WERI-Rb-1 (cell line): ENCODE measurements around the gene PDILT.

Experiments
- DNase-seq: peaks from one replicate; pipeline ENCODE4 v3.0.0-alpha.2; 2020
- H3K27ac ChIP-seq: fragments of 250-450 bp; sonication (Bioruptor Pico); 2 replicates; pipeline ENCODE4 v1.5.1; 2020; ENCODE audit warnings: mild to moderate bottlenecking, moderate library complexity
- H3K27me3 ChIP-seq: fragments of 250-450 bp; sonication (Bioruptor Pico); 2 replicates; pipeline ENCODE4 v1.5.1; 2021; ENCODE audit warnings: mild to moderate bottlenecking, low read depth, moderate library complexity; ENCODE audit not compliant: insufficient read depth, severe bottlenecking
- H3K36me3 ChIP-seq: fragments of 250-450 bp; sonication (Bioruptor Pico); 2 replicates; pipeline ENCODE4 v1.5.1; 2020; ENCODE audit warnings: mild to moderate bottlenecking, moderate library complexity
- H3K4me3 ChIP-seq: 2 replicates; pipeline ENCODE4 v1.5.1; 2011; ENCODE audit warnings: low read depth, mild to moderate bottlenecking, control low read depth, low read length
- H3K9me3 ChIP-seq: fragments of 250-450 bp; sonication (Bioruptor Pico); 2 replicates; pipeline ENCODE4 v1.5.1; 2021; ENCODE audit warnings: mild to moderate bottlenecking, moderate library complexity; ENCODE audit not compliant: severe bottlenecking
- TF ChIP-seq, protein P1 (sequence below): IDR thresholded peaks from 2 replicates; pipeline ENCODE4 v1.5.1; 2011; ENCODE audit warnings: low read depth, mild to moderate bottlenecking, control low read depth, inconsistent platforms, low read length

PDILT gene

DNA sequence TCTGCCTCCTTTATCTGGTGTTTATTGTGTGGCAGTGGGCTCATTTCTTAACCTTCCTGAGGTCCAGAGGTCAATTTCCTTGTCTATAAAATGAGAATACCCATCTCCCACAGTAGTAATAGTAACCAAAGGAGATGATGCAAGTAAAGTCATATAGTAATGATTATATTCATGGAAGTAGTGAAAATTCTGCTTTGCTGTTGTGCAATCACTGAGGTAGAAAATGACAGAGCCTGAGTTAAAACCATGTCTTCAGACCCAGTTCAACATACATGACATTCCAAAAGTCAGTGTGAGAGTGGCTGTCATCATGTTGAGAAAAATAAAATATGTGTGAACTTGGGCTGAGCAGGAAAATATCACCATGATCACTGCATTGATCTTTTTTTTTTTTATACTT is 51.2 kb downstream of the PDILT start:
- no peak for DNase-seq
- peaks cover 61% of the 10 kb centered on the region for H3K27me3 ChIP-seq
- H3K9me3 ChIP-seq, result no peaks in the 10 kb centered on the region
- H3K4me3 ChIP-seq, result no peak overlapping the region
- no peaks in the 10 kb centered on the region for H3K36me3 ChIP-seq
- TF ChIP-seq, protein P1, sequence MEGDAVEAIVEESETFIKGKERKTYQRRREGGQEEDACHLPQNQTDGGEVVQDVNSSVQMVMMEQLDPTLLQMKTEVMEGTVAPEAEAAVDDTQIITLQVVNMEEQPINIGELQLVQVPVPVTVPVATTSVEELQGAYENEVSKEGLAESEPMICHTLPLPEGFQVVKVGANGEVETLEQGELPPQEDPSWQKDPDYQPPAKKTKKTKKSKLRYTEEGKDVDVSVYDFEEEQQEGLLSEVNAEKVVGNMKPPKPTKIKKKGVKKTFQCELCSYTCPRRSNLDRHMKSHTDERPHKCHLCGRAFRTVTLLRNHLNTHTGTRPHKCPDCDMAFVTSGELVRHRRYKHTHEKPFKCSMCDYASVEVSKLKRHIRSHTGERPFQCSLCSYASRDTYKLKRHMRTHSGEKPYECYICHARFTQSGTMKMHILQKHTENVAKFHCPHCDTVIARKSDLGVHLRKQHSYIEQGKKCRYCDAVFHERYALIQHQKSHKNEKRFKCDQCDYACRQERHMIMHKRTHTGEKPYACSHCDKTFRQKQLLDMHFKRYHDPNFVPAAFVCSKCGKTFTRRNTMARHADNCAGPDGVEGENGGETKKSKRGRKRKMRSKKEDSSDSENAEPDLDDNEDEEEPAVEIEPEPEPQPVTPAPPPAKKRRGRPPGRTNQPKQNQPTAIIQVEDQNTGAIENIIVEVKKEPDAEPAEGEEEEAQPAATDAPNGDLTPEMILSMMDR, result no peak
- H3K27ac ChIP-seq, result no peak overlapping the region

DNA sequence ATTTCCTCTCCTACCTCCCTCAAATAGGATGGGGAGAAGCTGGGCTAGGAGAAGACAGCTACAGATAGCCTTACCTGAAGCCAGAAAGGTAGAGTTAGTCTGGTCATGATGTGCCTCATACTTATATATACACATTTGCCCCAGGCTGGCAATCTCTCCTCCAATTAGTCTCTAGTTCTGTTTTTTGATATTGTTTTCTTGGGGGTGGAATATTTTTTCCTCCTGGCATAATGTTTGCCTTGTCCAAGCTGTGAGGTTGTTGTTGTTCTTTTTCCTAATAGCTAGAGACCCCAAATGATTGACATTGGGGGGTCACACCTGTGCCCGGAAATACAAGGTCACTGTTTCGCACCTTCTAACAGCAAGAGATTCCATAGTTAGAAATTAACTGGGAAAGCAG is 51.9 kb downstream of the PDILT start, which contains the start of gene UMOD:
TSS of gene UMOD (minus strand) at position 101 of the 400 bp plus-strand sequence. CDS start 1,978 bp downstream, outside the sequence.
- no peak for DNase-seq
- Histone ChIP-seq H3K36me3 (no peaks in the 10 kb centered on the region), H3K4me3 (no peak within 1 kb of the TSS), H3K9me3 (no peaks in the 10 kb centered on the region), H3K27me3 (peaks cover 69% of the 10 kb centered on the region), H3K27ac (no peak within 1 kb of the TSS)
- TF ChIP-seq, protein P1, result no peak

DNA sequence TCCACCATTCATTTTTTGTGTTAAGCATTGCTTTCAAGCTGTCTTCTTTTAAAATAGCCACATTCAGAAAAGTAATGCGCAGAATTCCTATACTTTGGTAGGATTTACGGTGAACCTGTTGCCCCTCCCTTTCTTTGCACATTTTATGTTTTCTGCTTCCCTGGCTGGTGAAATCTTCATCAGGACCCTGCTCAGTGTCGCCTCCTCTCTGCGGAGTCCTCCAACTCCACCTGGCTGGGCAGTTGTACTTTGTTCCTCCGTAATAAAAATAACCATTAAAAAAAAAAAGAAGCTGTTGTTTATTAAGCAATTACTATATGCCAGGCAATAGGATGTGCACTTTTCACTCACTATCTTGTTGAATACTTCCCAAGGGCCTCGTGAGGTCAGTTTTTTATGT is 54.9 kb downstream of the PDILT start:
- Histone ChIP-seq H3K27me3 (peaks cover 77% of the 10 kb centered on the region), H3K27ac (no peak overlapping the region), H3K9me3 (no peaks in the 10 kb centered on the region), H3K4me3 (no peak overlapping the region), H3K36me3 (no peaks in the 10 kb centered on the region)
- TF ChIP-seq, protein P1, result no peak
- no peak for DNase-seq

DNA sequence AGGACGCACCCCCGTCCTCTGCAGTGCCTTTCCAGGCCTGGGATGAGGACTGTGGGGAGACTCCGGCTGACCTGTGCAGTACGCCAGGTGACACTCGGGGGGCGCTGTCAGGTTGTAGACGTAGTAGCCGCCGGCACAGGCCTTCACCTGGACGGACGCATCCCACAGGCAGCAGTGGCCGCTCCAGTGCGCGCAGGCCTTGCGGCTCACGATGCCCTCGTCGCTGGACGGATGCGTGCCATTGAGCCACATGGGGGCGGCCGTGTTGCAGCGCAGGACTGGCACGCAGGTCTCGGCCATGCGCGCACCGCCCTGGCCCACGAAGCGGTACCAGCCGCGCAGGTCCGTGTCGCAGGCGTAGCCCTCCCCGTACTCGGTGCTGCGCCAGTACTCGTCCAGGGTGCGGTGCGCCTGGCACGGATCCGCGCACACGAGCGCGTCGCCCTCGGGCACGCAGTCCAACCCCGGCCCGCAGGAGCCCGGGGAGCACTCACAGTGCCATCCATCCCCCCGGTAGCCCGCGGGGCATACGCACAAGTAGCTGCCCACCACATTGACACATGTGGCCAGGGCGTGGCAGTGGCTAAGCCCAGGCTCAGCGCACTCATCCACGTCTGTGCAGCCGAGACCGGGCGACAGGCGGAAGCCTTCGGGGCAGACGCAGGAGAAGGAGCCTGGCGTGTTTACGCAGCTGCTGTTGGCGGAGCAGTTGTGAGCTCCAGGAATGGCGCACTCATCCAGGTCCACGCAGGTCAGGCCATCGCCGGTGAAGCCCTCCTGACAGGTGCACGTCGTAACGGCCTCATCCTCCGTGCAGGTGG is 56.0 kb downstream of the PDILT start:
- Histone ChIP-seq H3K27ac (no peak overlapping the region), H3K36me3 (no peaks in the 10 kb centered on the region), H3K4me3 (no peak overlapping the region), H3K27me3 (peaks cover 83% of the 10 kb centered on the region), H3K9me3 (no peaks in the 10 kb centered on the region)
- no peak for DNase-seq
- TF ChIP-seq, protein P1, result 0 out of 2 replicates have a peak, but pooled peaks have one; percentile 14

DNA sequence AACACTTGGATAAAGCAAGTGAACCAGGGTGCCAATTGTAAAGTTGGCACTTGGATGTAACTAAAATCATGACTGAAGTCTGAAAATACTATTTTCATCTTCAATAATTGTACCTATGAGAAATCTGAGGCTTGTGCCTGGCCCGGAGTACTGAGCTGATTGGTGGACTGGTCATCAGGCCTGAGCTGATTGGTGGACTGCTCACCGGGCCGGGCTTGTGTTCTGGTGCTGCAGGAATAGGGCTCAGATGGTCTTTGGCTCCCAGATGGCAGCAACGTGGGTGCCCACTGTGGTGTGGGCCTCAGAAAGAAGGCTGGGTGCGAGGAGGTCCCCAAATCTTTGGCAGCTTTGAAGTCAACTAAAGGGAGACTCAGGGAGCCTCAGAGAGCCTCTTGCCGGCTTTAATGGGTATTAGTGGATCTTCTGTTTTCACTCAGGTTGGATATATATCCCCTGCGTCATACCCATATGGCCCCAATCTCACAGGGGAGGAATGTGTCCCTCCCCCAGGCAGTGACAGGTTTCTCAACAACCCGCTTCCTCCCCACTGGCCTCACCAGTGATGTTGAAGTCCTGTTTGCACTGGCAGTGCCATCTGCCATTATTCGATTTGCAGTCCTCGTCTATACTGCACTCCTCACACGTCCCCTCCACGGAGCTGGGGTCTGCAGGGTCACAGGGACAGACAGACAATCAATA is 56.7 kb downstream of the PDILT start:
- DNase-seq, result no peak
- no peaks in the 10 kb centered on the region for H3K36me3 ChIP-seq
- peaks cover 82% of the 10 kb centered on the region for H3K27me3 ChIP-seq
- TF ChIP-seq, protein P1, result no peak
- no peak overlapping the region for H3K27ac ChIP-seq
- no peaks in the 10 kb centered on the region for H3K9me3 ChIP-seq
- H3K4me3 ChIP-seq, result no peak overlapping the region
